NCI-H1417 (cell line): ENCODE data around the gene MYH7.
A peak's percentile ranks its signal among the peaks of the same experiment; 100 is the strongest.
"Not testable (repeated sequence)": the region's sequence is repeated elsewhere in the genome, so short reads cannot be mapped to it uniquely, and the experiment has no call there.

Experiments used
- DNase-seq, 3 experiments: peaks; one replicate each; lab custom pipeline; 2025; lab: John Stamatoyannopoulos, UW

Gene MYH7

GRCh38 chr14:23386266-23386657 lies 49.2 kb downstream of the MYH7 start:
- DNase-seq, result not testable (repeated sequence)

GRCh38 chr14:23385642-23386265 lies 49.7 kb downstream of the MYH7 start:
- DNase-seq, result no peak

- no peak for DNase-seq
These were observed 50.2 kb downstream of the MYH7 start for GRCh38 chr14:23385244-23385641.

- DNase-seq, result no peak
These were observed 50.9 kb downstream of the MYH7 start for GRCh38 chr14:23384364-23385080.

GRCh38 chr14:23382731-23383440 lies 52.6 kb downstream of the MYH7 start:
- no peak for DNase-seq

GRCh38 chr14:23382276-23382675 lies 53.2 kb downstream of the MYH7 start:
- DNase-seq, result no peak

- no peak for DNase-seq
These were observed 53.6 kb downstream of the MYH7 start for GRCh38 chr14:23381871-23382270.

- no peak for DNase-seq
These were observed 54.5 kb downstream of the MYH7 start for GRCh38 chr14:23380976-23381375.

GRCh38 chr14:23380197-23380914 lies 55.1 kb downstream of the MYH7 start:
- DNase-seq, result no peak

- DNase-seq, result peak; percentile 65 to 79 (median 65)
These were observed 55.9 kb downstream of the MYH7 start for GRCh38 chr14:23379366-23380196.

- DNase-seq, result no peak
These were observed 56.7 kb downstream of the MYH7 start for GRCh38 chr14:23378612-23379220.

GRCh38 chr14:23377573-23378563 lies 57.6 kb downstream of the MYH7 start:
- DNase-seq, result no peak

- no peak for DNase-seq
These were observed 58.3 kb downstream of the MYH7 start for GRCh38 chr14:23377198-23377550.

GRCh38 chr14:23376482-23377197 lies 58.8 kb downstream of the MYH7 start, which contains the start of gene CMTM5:
Gene CMTM5 (plus strand): TSS chr14:23377046. CDS start chr14:23377252, 206 bp downstream.
- no peak for DNase-seq

GRCh38 chr14:23375527-23376251 lies 59.8 kb downstream of the MYH7 start:
- no peak for DNase-seq

GRCh38 chr14:23373041-23373440 lies 62.4 kb downstream of the MYH7 start:
- DNase-seq, result no peak

- no peak for DNase-seq
These were observed 63.0 kb downstream of the MYH7 start, which contains the start of gene IL25 for GRCh38 chr14:23372509-23372908. Gene IL25 (plus strand): TSS chr14:23372809.

- DNase-seq, result no peak
These were observed 63.6 kb downstream of the MYH7 start for GRCh38 chr14:23371865-23372264.
